HG03103 (cell line): ENCODE data around the gene STRC.
A peak's percentile ranks its signal among the peaks of the same experiment; 100 is the strongest.
"Not testable (repeated sequence)": the region's sequence is repeated elsewhere in the genome, so short reads cannot be mapped to it uniquely, and the experiment has no call there.

Experiments
- ATAC-seq: cut with Tn5 transposase; IDR thresholded peaks from one replicate; pipeline ENCODE4 v1.9.1; 2021; ENCODE audit warnings: low read depth; ENCODE audit not compliant: unreplicated experiment

Gene STRC

DNA sequence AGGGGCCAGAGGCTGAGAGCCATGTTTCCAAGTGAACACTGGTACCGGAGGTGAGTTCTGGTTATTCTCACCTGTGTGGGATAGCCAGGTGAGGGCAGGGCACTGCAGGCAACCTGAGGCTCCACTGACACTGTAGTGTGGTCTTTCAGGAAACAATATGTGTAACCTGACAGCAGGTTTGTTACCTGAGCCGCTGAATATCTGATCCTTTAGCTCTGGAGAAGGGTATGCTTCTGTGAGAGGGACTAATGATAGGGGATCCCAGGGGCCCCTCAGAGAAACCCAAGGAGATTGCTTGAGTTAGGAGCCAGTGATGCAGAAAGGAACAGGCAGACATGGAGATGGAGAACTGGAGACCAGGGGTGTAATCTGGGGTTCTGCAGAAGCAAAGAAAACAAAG lies at the start of gene STRC:
TSS of gene STRC (minus strand) at position 101 of the 400 bp plus-strand sequence. CDS start at position 23, 78 bp downstream.
- ATAC-seq, result not testable (repeated sequence)

GRCh38 chr15:43666177-43666576 lies 47.6 kb upstream of the STRC start:
- ATAC-seq, result not testable (repeated sequence)

DNA sequence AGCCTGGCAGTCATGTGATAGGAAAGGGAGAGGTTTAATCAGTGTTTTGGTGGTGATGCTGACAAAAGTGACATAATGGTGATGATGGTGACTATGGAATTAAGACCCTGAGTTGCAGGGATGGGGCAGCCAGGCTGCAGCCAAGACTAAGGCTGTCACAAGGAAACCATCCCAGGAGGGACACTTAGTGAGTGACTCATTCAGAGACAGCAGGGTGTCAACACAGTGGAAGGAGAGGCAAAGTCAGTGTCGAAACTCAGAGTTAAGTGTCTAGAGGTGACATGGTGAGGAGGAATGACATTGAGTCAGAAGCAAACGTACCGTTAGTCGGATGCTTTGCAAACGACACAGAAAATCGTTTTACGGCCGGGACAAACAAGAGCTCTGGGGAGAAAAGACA lies 44.7 kb upstream of the STRC start:
- not testable (repeated sequence) for ATAC-seq

- ATAC-seq, result not testable (repeated sequence)
Observed at GRCh38 chr15:43662293-43662692, 43.7 kb upstream of the STRC start.

DNA sequence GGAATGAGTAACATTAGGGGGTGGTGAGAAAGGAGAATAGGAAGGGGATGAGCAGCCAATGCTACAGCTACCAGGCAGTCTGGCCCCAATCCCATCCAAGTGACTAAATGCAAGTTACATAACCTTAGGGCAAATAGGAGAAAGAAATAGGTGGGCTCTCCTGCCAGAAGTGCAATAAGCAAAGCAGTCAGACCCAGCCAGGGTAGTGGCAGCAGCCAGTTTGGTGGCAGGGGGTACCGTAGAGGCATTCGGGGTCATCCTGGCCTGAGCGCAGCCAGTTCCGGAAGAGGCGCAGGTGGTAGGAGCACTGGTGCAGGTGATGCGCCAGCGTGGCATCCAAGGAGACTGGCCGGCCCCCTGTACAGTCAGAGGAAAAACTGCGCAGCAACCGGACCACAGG lies 41.1 kb upstream of the STRC start:
- ATAC-seq, result not testable (repeated sequence)

GRCh38 chr15:43649430-43649926 lies 30.9 kb upstream of the STRC start:
- ATAC-seq, result not testable (repeated sequence)

GRCh38 chr15:43648649-43649429 lies 30.2 kb upstream of the STRC start, which contains the start of gene CATSPER2:
Gene CATSPER2 (minus strand): TSS chr15:43648844. CDS start chr15:43648061, 783 bp downstream.
- ATAC-seq, result no peak

- not testable (repeated sequence) for ATAC-seq
Observed at GRCh38 chr15:43638464-43639204, 20.0 kb upstream of the STRC start.

DNA sequence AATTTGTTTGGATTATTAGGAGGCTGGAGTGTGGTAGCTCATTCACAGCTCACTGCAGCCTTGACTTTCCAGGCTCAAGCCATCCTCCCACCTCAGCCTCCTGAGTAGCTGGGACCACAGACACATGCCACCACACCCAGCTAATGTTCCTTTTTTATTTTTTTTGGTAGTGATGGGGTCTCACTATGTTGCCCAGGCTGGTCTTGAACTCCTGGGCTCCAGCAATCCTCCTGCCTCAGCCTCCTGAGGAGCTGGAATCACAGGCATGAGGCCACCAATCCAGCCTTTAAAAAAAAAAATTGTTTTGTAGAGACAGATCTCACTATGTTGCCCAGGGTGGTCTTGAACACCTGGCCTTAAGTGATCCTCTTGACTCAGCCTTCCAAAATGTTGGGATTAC lies 8.3 kb upstream of the STRC start:
- ATAC-seq, result not testable (repeated sequence)

- ATAC-seq, result no peak
Observed at GRCh38 chr15:43625106-43625505, 6.5 kb upstream of the STRC start.

DNA sequence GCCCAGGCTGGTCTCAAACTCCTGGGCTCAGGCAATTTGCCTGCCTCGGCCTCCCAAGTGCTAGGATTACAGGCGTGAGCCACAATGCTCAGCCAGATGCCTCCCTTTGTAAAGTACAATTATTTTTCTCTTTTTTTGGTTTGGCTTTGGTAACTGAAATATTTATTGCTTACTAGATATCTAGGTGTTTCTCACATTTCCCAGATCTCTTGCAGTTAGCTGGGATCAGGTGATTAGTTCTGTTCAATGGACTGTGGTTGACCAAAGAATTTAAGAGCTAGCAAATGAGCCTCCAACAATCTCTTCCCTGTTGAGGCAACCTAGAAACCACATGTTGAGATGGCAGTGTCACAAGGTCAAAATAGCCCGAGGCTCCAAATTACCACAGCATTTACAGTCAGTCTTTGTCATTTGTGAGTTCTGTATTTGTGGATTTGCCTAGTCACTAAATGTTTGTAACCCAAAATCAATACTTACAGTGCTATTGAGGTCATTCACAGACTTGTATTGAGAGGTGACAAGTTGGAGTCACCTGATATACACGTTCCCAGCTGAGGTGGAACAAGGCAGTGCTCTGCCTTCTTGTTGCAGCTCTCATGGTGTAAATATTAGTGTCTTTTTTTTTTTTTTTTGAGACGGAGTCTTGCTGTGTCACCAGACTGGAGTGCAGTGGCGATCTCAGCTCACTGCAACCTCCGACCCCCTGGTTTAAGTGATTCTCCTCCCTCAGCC lies 3.6 kb upstream of the STRC start:
- not testable (repeated sequence) for ATAC-seq

GRCh38 chr15:43617750-43618149 lies 850 bp downstream of the STRC start:
- not testable (repeated sequence) for ATAC-seq

DNA sequence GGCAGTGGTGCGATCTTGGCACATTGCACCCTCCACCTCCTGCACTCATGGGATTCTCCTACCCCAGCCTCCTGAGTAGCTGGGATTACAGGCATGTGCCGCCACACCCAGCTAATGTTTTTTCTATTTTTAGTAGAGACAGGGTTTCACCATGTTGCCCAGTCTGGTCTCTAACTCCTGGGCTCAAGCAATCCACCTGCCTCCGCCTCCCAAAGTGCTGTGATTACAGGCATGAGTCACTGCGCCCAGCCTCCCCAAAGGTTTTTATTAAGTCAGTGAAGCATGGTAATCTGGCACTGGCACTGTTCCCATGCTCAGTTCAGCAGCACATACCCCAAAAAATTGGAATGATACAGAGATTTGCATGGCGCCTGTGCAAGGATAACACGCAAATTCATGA lies 16.4 kb downstream of the STRC start:
- not testable (repeated sequence) for ATAC-seq

GRCh38 chr15:43600200-43600599 lies 18.4 kb downstream of the STRC start:
- not testable (repeated sequence) for ATAC-seq

GRCh38 chr15:43599131-43599530 lies 19.5 kb downstream of the STRC start:
- ATAC-seq, result not testable (repeated sequence)

DNA sequence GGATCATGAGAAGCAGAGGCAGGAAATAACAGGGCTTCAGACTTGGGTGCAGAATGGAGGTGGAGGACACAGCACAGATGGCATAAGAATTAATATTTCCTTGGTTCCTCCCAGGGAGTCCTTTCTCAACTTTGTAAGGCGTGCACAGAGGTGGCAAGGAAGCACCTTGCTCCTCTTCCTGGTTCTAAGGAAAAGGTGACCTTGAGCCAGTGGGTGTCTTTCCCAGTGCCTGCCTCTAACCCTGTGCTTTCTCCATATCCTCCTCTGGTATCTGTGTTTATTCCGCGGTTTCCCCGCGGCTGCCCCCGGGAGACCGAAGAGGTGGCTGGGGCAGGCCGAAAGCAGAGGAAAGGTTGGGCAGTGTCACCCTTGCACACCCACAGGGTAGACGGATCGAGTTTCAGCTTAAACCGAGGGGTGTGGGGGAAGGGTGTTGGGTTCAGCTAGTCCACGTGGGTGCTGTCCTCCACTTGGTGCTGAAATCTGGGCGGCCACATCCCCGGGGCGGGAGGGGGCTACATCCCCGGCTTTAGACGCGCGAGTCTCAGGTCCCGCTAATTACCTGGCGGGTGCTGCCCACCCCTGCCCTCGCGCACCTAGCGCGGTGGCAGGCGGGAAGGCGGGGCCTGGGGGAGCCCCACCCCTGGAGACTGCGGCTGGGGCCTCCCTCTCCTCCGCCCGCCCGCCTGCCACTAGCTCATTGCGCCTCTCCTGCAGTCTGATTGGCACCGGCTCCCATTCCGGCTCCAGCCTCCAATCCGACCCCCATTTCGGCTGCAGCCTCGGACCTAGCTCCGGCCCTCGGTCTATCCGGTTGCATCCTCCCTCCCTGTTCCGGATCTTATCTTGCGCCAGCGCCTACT lies 25.0 kb downstream of the STRC start, which contains the start of gene CKMT1B:
TSS of gene CKMT1B (plus strand) at position 700 of the 863 bp plus-strand sequence. CDS start 192 bp downstream, outside the sequence.
- ATAC-seq, result not testable (repeated sequence)

DNA sequence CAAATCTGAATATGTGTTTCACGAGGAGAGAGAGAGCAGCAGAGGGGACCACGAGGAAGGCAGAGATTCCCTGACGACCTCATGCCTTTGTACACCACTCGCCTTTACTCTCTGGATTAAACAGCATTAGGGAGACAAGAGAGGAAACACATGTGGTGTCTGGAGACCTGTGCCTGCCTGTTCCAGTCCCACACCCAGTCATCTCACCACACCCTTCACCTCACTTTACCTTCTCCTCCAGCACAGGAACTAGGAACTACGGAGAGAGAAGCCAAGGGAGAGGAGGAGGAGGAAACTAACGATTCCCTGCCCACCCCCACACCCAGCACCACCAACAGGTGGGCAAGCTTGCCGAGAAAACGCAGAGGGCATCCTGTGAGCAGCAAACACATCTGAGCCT lies 25.8 kb downstream of the STRC start:
- not testable (repeated sequence) for ATAC-seq

GRCh38 chr15:43589778-43590466 lies 28.7 kb downstream of the STRC start, which contains the start of gene PPIP5K1:
Gene PPIP5K1 (minus strand): TSS chr15:43590208. CDS start chr15:43584504, 5,704 bp downstream.
- peak; percentile 94 for ATAC-seq

- ATAC-seq, result not testable (repeated sequence)
Observed at GRCh38 chr15:43574607-43575006, 44.0 kb downstream of the STRC start.
